COR-L47 (cell line): Measurements from ENCODE around the gene ABLIM1.
A peak's percentile ranks its signal among the peaks of the same experiment; 100 is the strongest.

Experiments
- DNase-seq: peaks from one replicate; lab custom pipeline; 2025; lab: John Stamatoyannopoulos, UW

Gene ABLIM1

GRCh38 chr10:114487815-114488536 lies 170.1 kb downstream of the ABLIM1 start:
- no peak for DNase-seq

GRCh38 chr10:114486938-114487814 lies 170.9 kb downstream of the ABLIM1 start:
- DNase-seq = no peak

GRCh38 chr10:114485696-114486400 lies 172.2 kb downstream of the ABLIM1 start:
- no peak for DNase-seq

- no peak for DNase-seq
Measured at GRCh38 chr10:114483575-114483974, 174.5 kb downstream of the ABLIM1 start.

- DNase-seq = no peak
Measured at GRCh38 chr10:114482480-114483304, 175.4 kb downstream of the ABLIM1 start.

- no peak for DNase-seq
Measured at GRCh38 chr10:114481055-114481454, 177.0 kb downstream of the ABLIM1 start.

- DNase-seq = no peak
Measured at GRCh38 chr10:114479836-114480235, 178.2 kb downstream of the ABLIM1 start.

- no peak for DNase-seq
Measured at GRCh38 chr10:114479307-114479706, 178.8 kb downstream of the ABLIM1 start.

- no peak for DNase-seq
Measured at GRCh38 chr10:114478281-114478680, 179.8 kb downstream of the ABLIM1 start.

- DNase-seq = no peak
Measured at GRCh38 chr10:114477285-114477684, 180.8 kb downstream of the ABLIM1 start.

- DNase-seq = no peak
Measured at GRCh38 chr10:114474989-114475388, 183.1 kb downstream of the ABLIM1 start.

- no peak for DNase-seq
Measured at GRCh38 chr10:114473776-114474175, 184.3 kb downstream of the ABLIM1 start.

GRCh38 chr10:114472877-114473253 lies 185.2 kb downstream of the ABLIM1 start:
- no peak for DNase-seq

GRCh38 chr10:114471906-114472876 lies 185.9 kb downstream of the ABLIM1 start:
- DNase-seq = no peak

- DNase-seq = peak; percentile 50
Measured at GRCh38 chr10:114470956-114471905, 186.8 kb downstream of the ABLIM1 start.

- DNase-seq = no peak
Measured at GRCh38 chr10:114470361-114470760, 187.7 kb downstream of the ABLIM1 start.

- DNase-seq = no peak
Measured at GRCh38 chr10:114458955-114459354, 199.1 kb downstream of the ABLIM1 start.

GRCh38 chr10:114458216-114458920 lies 199.7 kb downstream of the ABLIM1 start:
- no peak for DNase-seq

- no peak for DNase-seq
Measured at GRCh38 chr10:114453576-114453975, 204.5 kb downstream of the ABLIM1 start.
